Ectodermal cell (in vitro differentiated cells): ENCODE data around the gene SLC2A9.

ENCODE experiments used
- H3K27ac ChIP-seq: 2 replicates; pipeline ENCODE4 v1.7.0; 2013; ENCODE audit warnings: mild to moderate bottlenecking, low read depth, low read length; ENCODE audit not compliant: insufficient read depth, poor library complexity, severe bottlenecking
- H3K27me3 ChIP-seq: 2 replicates; pipeline ENCODE4 v1.7.0; 2013; ENCODE audit warnings: mild to moderate bottlenecking, low read length; ENCODE audit not compliant: insufficient read depth, control insufficient read depth, poor library complexity, severe bottlenecking
- H3K36me3 ChIP-seq: one replicate; pipeline ENCODE4 v1.7.0; 2013; ENCODE audit warnings: low read length; ENCODE audit not compliant: control insufficient read depth, insufficient read depth
- H3K4me1 ChIP-seq: one replicate; pipeline ENCODE4 v1.7.0; 2013; ENCODE audit warnings: low read length; ENCODE audit not compliant: control insufficient read depth, insufficient read depth
- H3K4me3 ChIP-seq: 2 replicates; pipeline ENCODE4 v1.7.0; 2013; ENCODE audit warnings: low read depth, low read length, control low read depth; ENCODE audit not compliant: insufficient read depth
- H3K9me3 ChIP-seq: 2 replicates; pipeline ENCODE4 v1.7.0; 2013; ENCODE audit warnings: mild to moderate bottlenecking, low read length, moderate library complexity; ENCODE audit not compliant: control insufficient read depth
- WGBS, 2 experiments: methylation state at CpG; one replicate each; pipeline ENCODE4 v1.1.7; 2013; ENCODE audit warnings: missing lambda C conversion rate in 2 of 2; 5-methylcytosine and 5-hydroxymethylcytosine counted together

The SLC2A9 gene

GRCh38 chr4:9847968-9848748 lies 173.1 kb downstream of the SLC2A9 start:
- Histone ChIP-seq H3K9me3 (no peaks in the 10 kb centered on the region), H3K27ac (no peak overlapping the region), H3K4me3 (no peak overlapping the region), H3K36me3 (no peaks in the 10 kb centered on the region), H3K27me3 (no peaks in the 10 kb centered on the region), H3K4me1 (no peaks in the 10 kb centered on the region)
- 90 to 91% methylated on average over 4 to 5 of the region's 5 CpGs for WGBS, 2 experiments

- WGBS, 2 experiments: 92 to 95% methylated on average over 9 of the region's 9 CpGs
- Histone ChIP-seq H3K36me3 (no peaks in the 10 kb centered on the region), H3K27me3 (no peaks in the 10 kb centered on the region), H3K27ac (no peak overlapping the region), H3K4me3 (no peak overlapping the region), H3K9me3 (no peaks in the 10 kb centered on the region), H3K4me1 (no peaks in the 10 kb centered on the region)
These were observed 175.4 kb downstream of the SLC2A9 start for GRCh38 chr4:9845791-9846493.

- H3K27me3 ChIP-seq: no peaks in the 10 kb centered on the region
- H3K36me3 ChIP-seq: no peaks in the 10 kb centered on the region
- H3K4me3 ChIP-seq: no peak overlapping the region
- 98 to 100% methylated on average over 2 of the region's 2 CpGs for WGBS, 2 experiments
- H3K9me3 ChIP-seq: no peaks in the 10 kb centered on the region
- no peaks in the 10 kb centered on the region for H3K4me1 ChIP-seq
- H3K27ac ChIP-seq: no peak overlapping the region
These were observed 180.2 kb downstream of the SLC2A9 start for GRCh38 chr4:9841072-9841471.

- no peaks in the 10 kb centered on the region for H3K9me3 ChIP-seq
- H3K27me3 ChIP-seq: no peaks in the 10 kb centered on the region
- no peak overlapping the region for H3K27ac ChIP-seq
- no peaks in the 10 kb centered on the region for H3K4me1 ChIP-seq
- H3K4me3 ChIP-seq: no peak overlapping the region
- 94% methylated on average over 5 of the region's 5 CpGs for WGBS, 2 experiments
- H3K36me3 ChIP-seq: no peaks in the 10 kb centered on the region
These were observed 185.9 kb downstream of the SLC2A9 start for GRCh38 chr4:9835430-9835829.

GRCh38 chr4:9833421-9833820 lies 187.9 kb downstream of the SLC2A9 start:
- H3K36me3 ChIP-seq: no peaks in the 10 kb centered on the region
- no peaks in the 10 kb centered on the region for H3K9me3 ChIP-seq
- H3K27ac ChIP-seq: no peak overlapping the region
- H3K4me1 ChIP-seq: no peaks in the 10 kb centered on the region
- H3K4me3 ChIP-seq: no peak overlapping the region
- 93% methylated on average over 5 of the region's 5 CpGs for WGBS, 2 experiments
- H3K27me3 ChIP-seq: no peaks in the 10 kb centered on the region

GRCh38 chr4:9832640-9833039 lies 188.7 kb downstream of the SLC2A9 start:
- Histone ChIP-seq H3K4me1 (no peaks in the 10 kb centered on the region), H3K27me3 (no peaks in the 10 kb centered on the region), H3K36me3 (no peaks in the 10 kb centered on the region), H3K9me3 (no peaks in the 10 kb centered on the region), H3K27ac (no peak overlapping the region), H3K4me3 (no peak overlapping the region)
- 93 to 100% methylated on average over 2 of the region's 2 CpGs for WGBS, 2 experiments

GRCh38 chr4:9826551-9826950 lies 194.7 kb downstream of the SLC2A9 start:
- Histone ChIP-seq H3K4me1 (no peaks in the 10 kb centered on the region), H3K4me3 (no peak overlapping the region), H3K27me3 (no peaks in the 10 kb centered on the region), H3K36me3 (no peaks in the 10 kb centered on the region), H3K9me3 (no peaks in the 10 kb centered on the region), H3K27ac (no peak overlapping the region)
- WGBS, 2 experiments: 100% methylated on average over 1 of the region's 1 CpG; no CpG with 5 or more reads in 1 of the 2 experiments

GRCh38 chr4:9825049-9825448 lies 196.2 kb downstream of the SLC2A9 start:
- no peaks in the 10 kb centered on the region for H3K4me1 ChIP-seq

GRCh38 chr4:9820343-9820742 lies 201.0 kb downstream of the SLC2A9 start:
- no peak overlapping the region for H3K4me3 ChIP-seq
- WGBS, 2 experiments: 81 to 89% methylated on average over 3 to 5 of the region's 5 CpGs
- H3K9me3 ChIP-seq: no peaks in the 10 kb centered on the region

More at GRCh38 chr4:9825049-9825448, 196.2 kb downstream of the SLC2A9 start:
- no peaks in the 10 kb centered on the region for H3K9me3 ChIP-seq
- 87 to 95% methylated on average over 3 of the region's 3 CpGs for WGBS, 2 experiments
- no peaks in the 10 kb centered on the region for H3K36me3 ChIP-seq
- H3K27me3 ChIP-seq: no peaks in the 10 kb centered on the region
- no peak overlapping the region for H3K4me3 ChIP-seq
- H3K27ac ChIP-seq: no peak overlapping the region

GRCh38 chr4:9816285-9816684 lies 205.0 kb downstream of the SLC2A9 start:
- no peaks in the 10 kb centered on the region for H3K27me3 ChIP-seq
- H3K9me3 ChIP-seq: no peaks in the 10 kb centered on the region
- 93 to 95% methylated on average over 2 to 3 of the region's 3 CpGs for WGBS, 2 experiments
- H3K27ac ChIP-seq: no peak overlapping the region
- H3K36me3 ChIP-seq: no peaks in the 10 kb centered on the region
- no peaks in the 10 kb centered on the region for H3K4me1 ChIP-seq
- no peak overlapping the region for H3K4me3 ChIP-seq

More at GRCh38 chr4:9820343-9820742, 201.0 kb downstream of the SLC2A9 start:
- H3K27me3 ChIP-seq: no peaks in the 10 kb centered on the region
- no peaks in the 10 kb centered on the region for H3K36me3 ChIP-seq
- H3K4me1 ChIP-seq: no peaks in the 10 kb centered on the region
- H3K27ac ChIP-seq: no peak overlapping the region
